Adrenal gland (tissue), 5 donors: ENCODE data around the gene DAPK2.

ENCODE experiments used
- POLR2A ChIP-seq, 2 donors: fragments of 450-650 bp; IDR thresholded peaks; one replicate each; pipeline ENCODE4 v1.6.1; 2017; ENCODE audit warnings: antibody characterized with exemption in 2 of 2, mild to moderate bottlenecking in 2 of 2, moderate library complexity in 1 of 2
- TF ChIP-seq, protein P1 (sequence below), 6 experiments: fragments of 450-650 bp in 4 of 6; fragments of 200-600 bp in 2 of 6; sonication (generic) in 1 of 6; IDR thresholded peaks; 1 replicate in 5 of 6; 2 replicates in 1 of 6; pipeline versions ENCODE4 v1.5.1 to v1.8.0; 2016 to 2021; ENCODE audit warnings: antibody characterized with exemption in 6 of 6, mild to moderate bottlenecking in 2 of 6, moderate library complexity in 1 of 6
- donor health status: DM: no; HTN: no; CAD: no.

DNA sequence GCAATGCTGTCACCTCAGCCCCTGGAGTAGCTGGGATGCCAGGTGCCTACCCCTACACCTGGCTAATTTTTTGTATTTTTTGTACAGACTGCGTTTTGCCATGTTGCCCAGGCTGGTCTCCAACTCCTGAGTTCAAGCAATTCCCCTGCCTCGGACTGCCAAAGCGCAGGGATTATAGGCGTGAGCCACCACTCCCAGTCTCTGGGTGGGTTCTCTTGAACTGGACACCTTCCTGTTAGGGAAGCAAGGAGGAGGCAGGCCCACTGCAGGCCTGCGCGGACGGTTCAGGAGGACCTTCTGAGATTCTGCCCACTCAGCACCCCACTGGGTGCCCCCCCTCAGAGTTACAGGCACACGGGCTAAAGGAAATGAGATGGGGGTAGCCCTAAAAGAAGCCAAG, 138.8 kb downstream of the DAPK2 start:
- TF ChIP-seq, protein P1, sequence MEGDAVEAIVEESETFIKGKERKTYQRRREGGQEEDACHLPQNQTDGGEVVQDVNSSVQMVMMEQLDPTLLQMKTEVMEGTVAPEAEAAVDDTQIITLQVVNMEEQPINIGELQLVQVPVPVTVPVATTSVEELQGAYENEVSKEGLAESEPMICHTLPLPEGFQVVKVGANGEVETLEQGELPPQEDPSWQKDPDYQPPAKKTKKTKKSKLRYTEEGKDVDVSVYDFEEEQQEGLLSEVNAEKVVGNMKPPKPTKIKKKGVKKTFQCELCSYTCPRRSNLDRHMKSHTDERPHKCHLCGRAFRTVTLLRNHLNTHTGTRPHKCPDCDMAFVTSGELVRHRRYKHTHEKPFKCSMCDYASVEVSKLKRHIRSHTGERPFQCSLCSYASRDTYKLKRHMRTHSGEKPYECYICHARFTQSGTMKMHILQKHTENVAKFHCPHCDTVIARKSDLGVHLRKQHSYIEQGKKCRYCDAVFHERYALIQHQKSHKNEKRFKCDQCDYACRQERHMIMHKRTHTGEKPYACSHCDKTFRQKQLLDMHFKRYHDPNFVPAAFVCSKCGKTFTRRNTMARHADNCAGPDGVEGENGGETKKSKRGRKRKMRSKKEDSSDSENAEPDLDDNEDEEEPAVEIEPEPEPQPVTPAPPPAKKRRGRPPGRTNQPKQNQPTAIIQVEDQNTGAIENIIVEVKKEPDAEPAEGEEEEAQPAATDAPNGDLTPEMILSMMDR (IDR thresholded peaks at IDR 0.05): no peak
- no peak for TF ChIP-seq POLR2A (IDR thresholded peaks at IDR 0.05)
